ENCODE data around the gene CTF1. TPM values are rescaled to one million over a fixed set of nuclear protein-coding genes. Genes with fewer than 3 reads are reported as not detected.
A peak's percentile ranks its signal among the peaks of the same experiment; 100 is the strongest.

The CTF1 gene
- total and polyA plus RNA-seq, 2 donors (not counting 1 experiment from before 2014, with no cell fraction given): 0.78 to 0.81 TPM

- Mint-ChIP-seq H3K4me3 (peak overlapping the region; percentile 69), H3K9me3 (ENCODE audit: insufficient read depth) (no peaks in the 10 kb centered on the region), H3K27ac (peak overlapping the region; percentile 56), H3K4me1 (peaks cover 19% of the 10 kb centered on the region), H3K27me3 (no peaks in the 10 kb centered on the region)
- Histone ChIP-seq H3K27ac (ENCODE audit: low read length in 2 of 2) (no peak overlapping the region), H4K20me1 (ENCODE audit: control insufficient read depth, insufficient read depth, low read length, poor library complexity, severe bottlenecking) (no peaks in the 10 kb centered on the region), H3K4me2 (replicated peaks; ENCODE audit: low read depth, low read length, poor library complexity, severe bottlenecking) (peak overlapping the region; percentile 92), H3K9me3 (ENCODE audit: control extremely low read depth in 1 of 3, control insufficient read depth in 2 of 3, insufficient read depth in 1 of 3, low read length in 2 of 3) (no peaks in the 10 kb centered on the region), H3K4me3 (ENCODE audit: control extremely low read depth in 1 of 5, extremely low read depth in 1 of 5, insufficient read depth in 1 of 5, low read depth in 2 of 5, low read length in 4 of 5) (peak overlapping the region in 4 of 5 experiments; percentile 80 to 100 (median 98)), H3K79me2 (ENCODE audit: control insufficient read depth, insufficient read depth, low read length) (no peaks in the 10 kb centered on the region), H2AFZ (ENCODE audit: insufficient read depth, low read depth, low read length, poor library complexity, severe bottlenecking) (peak overlapping the region; percentile 95), H3K27me3 (replicated peaks in 1 of 4; ENCODE audit: control extremely low read depth in 1 of 4, control insufficient read depth in 3 of 4, insufficient read depth in 4 of 4, low read length in 3 of 4) (no peaks in the 10 kb centered on the region), H3K4me1 (ENCODE audit: control insufficient read depth in 2 of 2, insufficient read depth in 2 of 2, low read length in 2 of 2) (peaks cover 0 to 21% of the 10 kb centered on the region in 2 donors), H3K36me3 (replicated peaks in 1 of 2; ENCODE audit: control extremely low read depth in 1 of 2, control insufficient read depth in 1 of 2, extremely low read depth in 1 of 2, insufficient read depth in 2 of 2, low read length in 1 of 2) (no peaks in the 10 kb centered on the region), H3K9ac (ENCODE audit: low read length) (peak overlapping the region; percentile 90)
- ATAC-seq (ENCODE audit: low read depth) (no peak), DNase-seq (peak; percentile 50)
- TF ChIP-seq CTCF (IDR thresholded peaks at IDR 0.05) (no peak), EZH2 (IDR thresholded peaks at IDR 0.05; ENCODE audit: borderline replicate concordance, insufficient read depth, low read depth, low read length, poor library complexity, severe bottlenecking) (no peak)
- 3% methylated on average over 46 of the region's 53 CpGs for WGBS (ENCODE audit: insufficient coverage)
- POLR2A ChIA-PET: interaction anchor here (0.6 to 1.1 kb wide), 5 partner anchors 50 to 789 kb away, joined by 3 to 18 read pairs (median 4); partner anchors contain the start of gene KAT8
- intact Hi-C loops (cut with micrococcal nuclease): no loop called here
- CTCF ChIA-PET: interaction anchor here (2.3 to 5.0 kb wide), 2 partner anchors 18 to 26 kb away, joined by 4 to 23 read pairs; no protein-coding TSS in a partner anchor
Measured at GRCh38 chr16:30924076-30924912, 27.9 kb downstream of the CTF1 start.
